Karpas-422 (cell line): ENCODE results near the gene CACNA1E. TPM values are rescaled to one million over a fixed set of nuclear protein-coding genes. Genes with fewer than 3 reads are reported as not detected.

Experiments used
- DNase-seq: peaks from one replicate; pipeline ENCODE4 v3.0.0-alpha.2; 2015
- H2AFZ ChIP-seq: fragments of 200-600 bp; sonication (generic); 2 replicates; pipeline ENCODE4 v1.6.1; 2014; ENCODE audit warnings: antibody characterized with exemption, low read length, mixed read lengths
- H3K27ac ChIP-seq: fragments of 200-600 bp; sonication (generic); 2 replicates; pipeline ENCODE4 v1.5.1; 2014; ENCODE audit warnings: mild to moderate bottlenecking, low read length, moderate library complexity
- H3K27me3 ChIP-seq: fragments of 200-600 bp; sonication (generic); 2 replicates; pipeline ENCODE4 v1.6.1; 2014; ENCODE audit warnings: low read length, mixed read lengths
- H3K36me3 ChIP-seq: fragments of 200-600 bp; sonication (generic); 2 replicates; pipeline ENCODE4 v1.6.1; 2014; ENCODE audit warnings: low read length, mixed read lengths; ENCODE audit not compliant: insufficient read depth
- H3K4me1 ChIP-seq: fragments of 200-600 bp; sonication (generic); 2 replicates; pipeline ENCODE4 v1.6.1; 2014; ENCODE audit warnings: mild to moderate bottlenecking, low read length, mixed read lengths
- H3K4me2 ChIP-seq: fragments of 200-600 bp; sonication (generic); 2 replicates; pipeline ENCODE4 v1.6.1; 2014; ENCODE audit warnings: low read length, low read depth, mild to moderate bottlenecking; ENCODE audit not compliant: poor library complexity, severe bottlenecking
- H3K4me3 ChIP-seq: fragments of 200-600 bp; sonication (generic); 2 replicates; pipeline ENCODE4 v1.5.1; 2014; ENCODE audit warnings: mild to moderate bottlenecking, antibody characterized with exemption, low read length, mixed read lengths
- H3K79me2 ChIP-seq: fragments of 200-600 bp; sonication (generic); 2 replicates; pipeline ENCODE4 v1.6.1; 2014; ENCODE audit warnings: mild to moderate bottlenecking, low read length, mixed read lengths
- H3K9ac ChIP-seq: fragments of 200-600 bp; sonication (generic); 2 replicates; pipeline ENCODE4 v1.6.0; 2014; ENCODE audit warnings: low read length
- H3K9me2 ChIP-seq: fragments of 200-600 bp; sonication (generic), shearing (Covaris generic); replicated peaks from 2 replicates; pipeline ENCODE4 v1.6.0; 2014; ENCODE audit warnings: mild to moderate bottlenecking, low read length, moderate library complexity; ENCODE audit not compliant: insufficient read depth
- H3K9me3 ChIP-seq: fragments of 300-700, 200-600 bp; sonication (generic); 2 replicates; pipeline ENCODE4 v1.6.1; 2014; ENCODE audit warnings: low read length, mixed read lengths
- H4K20me1 ChIP-seq: fragments of 200-600 bp; sonication (generic); 2 replicates; pipeline ENCODE4 v1.6.1; 2014; ENCODE audit warnings: mild to moderate bottlenecking, antibody characterized with exemption, low read length, low read depth; ENCODE audit not compliant: insufficient read depth
- total RNA-seq: library from RNA; depleted of rRNA; stranded (reverse); fragments of >200 nt; shearing (Covaris generic); gene quantifications from 2 replicates; pipeline ENCODE4 v1.2.3, GENCODE V29; 2014; ENCODE audit warnings: low replicate concordance

The CACNA1E gene
- total RNA-seq, 1 experiment from 2014 or later: not detected

- DNase-seq: no peak
- no peak overlapping the region for H3K9ac ChIP-seq
- no peak overlapping the region for H3K27ac ChIP-seq
- no peaks in the 10 kb centered on the region for H3K9me3 ChIP-seq
- no peaks in the 10 kb centered on the region for H3K27me3 ChIP-seq
- H4K20me1 ChIP-seq: no peaks in the 10 kb centered on the region
- H3K36me3 ChIP-seq: no peaks in the 10 kb centered on the region
- H3K9me2 ChIP-seq: no peaks in the 10 kb centered on the region
- no peak overlapping the region for H2AFZ ChIP-seq
- H3K4me2 ChIP-seq: no peak overlapping the region
- H3K4me1 ChIP-seq: no peaks in the 10 kb centered on the region
- H3K79me2 ChIP-seq: no peaks in the 10 kb centered on the region
- no peak overlapping the region for H3K4me3 ChIP-seq
Observed at GRCh38 chr1:181809991-181810545, 326.8 kb downstream of the CACNA1E start.

- Histone ChIP-seq H3K9me3 (no peaks in the 10 kb centered on the region), H3K36me3 (no peaks in the 10 kb centered on the region), H3K9me2 (no peaks in the 10 kb centered on the region), H3K27ac (no peak overlapping the region), H3K4me2 (no peak overlapping the region), H2AFZ (no peak overlapping the region), H3K4me1 (no peaks in the 10 kb centered on the region), H3K27me3 (no peaks in the 10 kb centered on the region), H3K79me2 (no peaks in the 10 kb centered on the region), H3K4me3 (no peak overlapping the region), H4K20me1 (no peaks in the 10 kb centered on the region), H3K9ac (no peak overlapping the region)
- DNase-seq: no peak
Observed at GRCh38 chr1:181812208-181812607, 328.9 kb downstream of the CACNA1E start.

- Histone ChIP-seq H2AFZ (no peak overlapping the region), H3K4me3 (no peak overlapping the region), H3K4me1 (no peaks in the 10 kb centered on the region), H3K27me3 (no peaks in the 10 kb centered on the region), H3K9ac (no peak overlapping the region), H3K4me2 (no peak overlapping the region), H3K79me2 (no peaks in the 10 kb centered on the region), H3K9me2 (no peaks in the 10 kb centered on the region), H3K36me3 (no peaks in the 10 kb centered on the region), H3K27ac (no peak overlapping the region), H3K9me3 (no peaks in the 10 kb centered on the region), H4K20me1 (no peaks in the 10 kb centered on the region)
- DNase-seq: no peak
Observed at GRCh38 chr1:181813266-181813665, 329.9 kb downstream of the CACNA1E start.

- DNase-seq: no peak
- H3K36me3 ChIP-seq: no peaks in the 10 kb centered on the region
- no peak overlapping the region for H3K4me2 ChIP-seq
- no peak overlapping the region for H2AFZ ChIP-seq
- H3K4me3 ChIP-seq: no peak overlapping the region
- H3K4me1 ChIP-seq: no peaks in the 10 kb centered on the region
- H3K27me3 ChIP-seq: no peaks in the 10 kb centered on the region
- no peak overlapping the region for H3K9ac ChIP-seq
- no peaks in the 10 kb centered on the region for H3K9me2 ChIP-seq
- H3K9me3 ChIP-seq: no peaks in the 10 kb centered on the region
- no peaks in the 10 kb centered on the region for H3K79me2 ChIP-seq
- H4K20me1 ChIP-seq: no peaks in the 10 kb centered on the region
- H3K27ac ChIP-seq: no peak overlapping the region
Observed at GRCh38 chr1:181816608-181817007, 333.3 kb downstream of the CACNA1E start.

- no peaks in the 10 kb centered on the region for H3K9me3 ChIP-seq
- no peaks in the 10 kb centered on the region for H3K79me2 ChIP-seq
- H3K4me1 ChIP-seq: no peaks in the 10 kb centered on the region
- H3K4me3 ChIP-seq: no peak overlapping the region
- H3K27ac ChIP-seq: no peak overlapping the region
- no peak overlapping the region for H2AFZ ChIP-seq
- H3K9me2 ChIP-seq: no peaks in the 10 kb centered on the region
- no peaks in the 10 kb centered on the region for H3K36me3 ChIP-seq
- no peak for DNase-seq
- H3K9ac ChIP-seq: no peak overlapping the region
- no peaks in the 10 kb centered on the region for H4K20me1 ChIP-seq
- no peaks in the 10 kb centered on the region for H3K27me3 ChIP-seq
- H3K4me2 ChIP-seq: no peak overlapping the region
Observed at GRCh38 chr1:181817091-181817490, 333.8 kb downstream of the CACNA1E start.

- Histone ChIP-seq H3K27me3 (no peaks in the 10 kb centered on the region), H3K4me3 (no peak overlapping the region), H3K9me2 (no peaks in the 10 kb centered on the region), H3K27ac (no peak overlapping the region), H3K4me1 (no peaks in the 10 kb centered on the region), H3K9ac (no peak overlapping the region), H4K20me1 (no peaks in the 10 kb centered on the region), H3K4me2 (no peak overlapping the region), H3K36me3 (no peaks in the 10 kb centered on the region), H3K79me2 (no peaks in the 10 kb centered on the region), H3K9me3 (no peaks in the 10 kb centered on the region), H2AFZ (no peak overlapping the region)
- DNase-seq: no peak
Observed at GRCh38 chr1:181818459-181818858, 335.1 kb downstream of the CACNA1E start.

GRCh38 chr1:181818943-181819342, 335.6 kb downstream of the CACNA1E start:
- Histone ChIP-seq H3K4me1 (no peaks in the 10 kb centered on the region), H4K20me1 (no peaks in the 10 kb centered on the region), H3K4me3 (no peak overlapping the region), H3K36me3 (no peaks in the 10 kb centered on the region), H3K9me3 (no peaks in the 10 kb centered on the region), H3K27ac (no peak overlapping the region), H3K9ac (no peak overlapping the region), H3K9me2 (no peaks in the 10 kb centered on the region), H3K27me3 (no peaks in the 10 kb centered on the region), H3K4me2 (no peak overlapping the region), H2AFZ (no peak overlapping the region), H3K79me2 (no peaks in the 10 kb centered on the region)
- no peak for DNase-seq

GRCh38 chr1:181821701-181822100, 338.4 kb downstream of the CACNA1E start:
- Histone ChIP-seq H3K9me3 (peaks cover 2% of the 10 kb centered on the region), H3K4me2 (no peak overlapping the region)

More at GRCh38 chr1:181821701-181822100, 338.4 kb downstream of the CACNA1E start:
- Histone ChIP-seq H3K4me3 (no peak overlapping the region), H3K27me3 (no peaks in the 10 kb centered on the region), H3K4me1 (no peaks in the 10 kb centered on the region), H3K27ac (no peak overlapping the region), H3K79me2 (no peaks in the 10 kb centered on the region), H4K20me1 (no peaks in the 10 kb centered on the region), H3K36me3 (no peaks in the 10 kb centered on the region), H3K9me2 (no peaks in the 10 kb centered on the region), H3K9ac (no peak overlapping the region), H2AFZ (no peak overlapping the region)
- DNase-seq: no peak
